IMR-90 (cell line): Measurements from ENCODE around the gene MASP2. TPM values are rescaled to one million over a fixed set of nuclear protein-coding genes. Genes with fewer than 3 reads are reported as not detected.

Experiments used
- ATAC-seq: fragments of 200-7000 bp; cut with Tn5 transposase; 2 replicates; pipeline ENCODE4 v1.9.1; 2020; ENCODE audit warnings: low read depth, mild to moderate bottlenecking, moderate library complexity
- BruUV-seq: library from RNA; stranded (reverse); fragments of 400-500 nt; replicated peaks from 2 replicates; lab custom pipeline; 2021; lab: Mats Ljungman, UMichigan
- CTCF ChIA-PET: fragments of 300-600 bp; formaldehyde crosslinking; extraction: SDS; loops from one replicate; lab custom pipeline; 2021; ENCODE audit warnings: antibody characterized with exemption; lab: Yijun Ruan, JAX
- POLR2A ChIA-PET: fragments of 300-600 bp; sonication (Branson Sonifier 250); formaldehyde crosslinking; loops from one replicate; lab custom pipeline; 2022; ENCODE audit warnings: antibody characterized with exemption; ENCODE audit not compliant: unreplicated experiment; lab: Charles Lee
- DNase-seq: peaks from one replicate; pipeline ENCODE4 v3.0.0; 2013
- H2AFZ ChIP-seq: replicated peaks from 2 replicates; pipeline ENCODE3; 2013; ENCODE audit warnings: low read length, mild to moderate bottlenecking; ENCODE audit not compliant: poor library complexity
- H2AK5ac ChIP-seq: 2 replicates; pipeline ENCODE4 v1.6.1; 2013; ENCODE audit warnings: low read depth, low read length, inconsistent platforms
- H2AK9ac ChIP-seq: replicated peaks from 2 replicates; pipeline ENCODE3; 2013; ENCODE audit warnings: mild to moderate bottlenecking, low read depth, low read length, moderate library complexity; ENCODE audit not compliant: poor library complexity
- H2BK120ac ChIP-seq: 2 replicates; pipeline ENCODE4 v1.6.1; 2013; ENCODE audit warnings: low read depth, low read length, inconsistent platforms
- H2BK15ac ChIP-seq: 3 replicates; pipeline ENCODE4 v1.6.1; 2013; ENCODE audit warnings: low read depth, low read length, inconsistent platforms
- H2BK20ac ChIP-seq: 2 replicates; pipeline ENCODE4 v1.6.1; 2013; ENCODE audit warnings: low read depth, mild to moderate bottlenecking, inconsistent platforms, low read length, moderate library complexity
- H2BK5ac ChIP-seq: 2 replicates; pipeline ENCODE4 v1.6.1; 2013; ENCODE audit warnings: mild to moderate bottlenecking, low read depth, low read length, inconsistent platforms; ENCODE audit not compliant: poor library complexity, severe bottlenecking
- H3K14ac ChIP-seq: replicated peaks from 2 replicates; pipeline ENCODE4 v1.6.1; 2013; ENCODE audit warnings: low read depth, low read length, inconsistent platforms
- H3K18ac ChIP-seq: 2 replicates; pipeline ENCODE4 v1.6.1; 2013; ENCODE audit warnings: low read depth, low read length, control low read depth
- H3K23ac ChIP-seq: 2 replicates; pipeline ENCODE4 v1.6.1; 2013; ENCODE audit warnings: low read depth, low read length, inconsistent platforms
- H3K27ac ChIP-seq: 2 replicates; pipeline ENCODE4 v1.5.1; 2013; ENCODE audit warnings: mild to moderate bottlenecking, control low read depth, low read length; ENCODE audit not compliant: insufficient read depth
- H3K27me3 ChIP-seq: 2 replicates; pipeline ENCODE4 v1.6.1; 2013; ENCODE audit warnings: low read length; ENCODE audit not compliant: control insufficient read depth, insufficient read depth
- H3K36me3 ChIP-seq: 2 replicates; pipeline ENCODE4 v1.6.1; 2013; ENCODE audit warnings: low read length, mixed read lengths; ENCODE audit not compliant: control insufficient read depth, insufficient read depth
- H3K4ac ChIP-seq: 2 replicates; pipeline ENCODE4 v1.6.1; 2013; ENCODE audit warnings: low read depth, low read length, inconsistent platforms
- H3K4me1 ChIP-seq: 2 replicates; pipeline ENCODE4 v1.6.1; 2013; ENCODE audit warnings: low read length, mixed read lengths; ENCODE audit not compliant: control insufficient read depth, insufficient read depth
- H3K4me2 ChIP-seq: 2 replicates; pipeline ENCODE4 v1.6.1; 2013; ENCODE audit warnings: low read depth, mild to moderate bottlenecking, control low read depth, low read length, moderate library complexity
- H3K4me3 ChIP-seq: 2 replicates; pipeline ENCODE4 v1.5.1; 2013; ENCODE audit warnings: low read depth, mild to moderate bottlenecking, control low read depth, low read length, moderate library complexity; ENCODE audit not compliant: insufficient read depth
- H3K56ac ChIP-seq: 2 replicates; pipeline ENCODE4 v1.6.1; 2013; ENCODE audit warnings: low read length, inconsistent platforms; ENCODE audit not compliant: insufficient read depth; ENCODE audit errors: extremely low read depth
- H3K79me1 ChIP-seq, 2 experiments: 2 replicates each; pipeline ENCODE4 v1.6.1; 2013; ENCODE audit warnings: low read length in 2 of 2, inconsistent platforms in 1 of 2, low read depth in 1 of 2
- H3K9ac ChIP-seq: 2 replicates; pipeline ENCODE4 v1.6.1; 2013; ENCODE audit warnings: low read depth, low read length, control low read depth
- H3K9me1 ChIP-seq: 2 replicates; pipeline ENCODE4 v1.6.1; 2013; ENCODE audit warnings: low read length, inconsistent platforms; ENCODE audit not compliant: insufficient read depth
- H3K9me3 ChIP-seq: 2 replicates; pipeline ENCODE4 v1.6.1; 2013; ENCODE audit warnings: low read length; ENCODE audit not compliant: control insufficient read depth, insufficient read depth
- H4K20me1 ChIP-seq: 2 replicates; pipeline ENCODE4 v1.6.1; 2013; ENCODE audit warnings: low read length, inconsistent platforms; ENCODE audit not compliant: insufficient read depth
- H4K5ac ChIP-seq: 2 replicates; pipeline ENCODE4 v1.6.1; 2013; ENCODE audit warnings: mild to moderate bottlenecking, low read depth, low read length, control low read depth
- H4K8ac ChIP-seq, 2 experiments: 2 replicates each; pipeline ENCODE4 v1.6.1; 2013; ENCODE audit warnings: low read depth in 2 of 2, low read length in 2 of 2, control low read depth in 1 of 2, inconsistent platforms in 1 of 2
- H4K91ac ChIP-seq: 2 replicates; pipeline ENCODE4 v1.6.1; 2013; ENCODE audit warnings: low read depth, low read length, inconsistent platforms; ENCODE audit not compliant: insufficient read depth
- BHLHE40 ChIP-seq: fragments of 150-350 bp; IDR thresholded peaks from 2 replicates; pipeline ENCODE4 v1.6.1; 2016; ENCODE audit warnings: mild to moderate bottlenecking, low read depth, low read length
- CEBPB ChIP-seq: IDR thresholded peaks from 2 replicates; pipeline ENCODE4 v1.6.1; 2012; ENCODE audit warnings: low read depth, low read length, improper control_type of control experiment
- CHD1 ChIP-seq: IDR thresholded peaks from 2 replicates; pipeline ENCODE4 v1.6.1; 2012; ENCODE audit warnings: low read depth, low read length, improper control_type of control experiment
- FOS ChIP-seq: fragments of 150-350 bp; IDR thresholded peaks from 2 replicates; pipeline ENCODE4 v1.6.1; 2016; ENCODE audit warnings: low read depth, low read length
- MAFK ChIP-seq: IDR thresholded peaks from 2 replicates; pipeline ENCODE4 v1.6.1; 2012; ENCODE audit warnings: low read depth, low read length, improper control_type of control experiment
- MXI1 ChIP-seq: IDR thresholded peaks from 2 replicates; pipeline ENCODE4 v1.6.1; 2012; ENCODE audit warnings: low read depth, mild to moderate bottlenecking, low read length, moderate library complexity, borderline replicate concordance
- NFE2L2 ChIP-seq: fragments of 150-350 bp; IDR thresholded peaks from 2 replicates; pipeline ENCODE4 v1.6.1; 2016; ENCODE audit warnings: low read depth, mild to moderate bottlenecking, low read length
- POLR2A ChIP-seq: IDR thresholded peaks from 2 replicates; pipeline ENCODE4 v1.6.1; 2012; ENCODE audit warnings: mild to moderate bottlenecking, low read depth, low read length
- RAD21 ChIP-seq: IDR thresholded peaks from 2 replicates; pipeline ENCODE4 v1.6.1; 2012; ENCODE audit warnings: low read length, improper control_type of control experiment
- RFX5 ChIP-seq: IDR thresholded peaks from 2 replicates; pipeline ENCODE4 v1.8.0; 2012; ENCODE audit warnings: low read depth, mild to moderate bottlenecking, low read length, moderate library complexity
- SMC3 ChIP-seq: fragments of 150-350 bp; IDR thresholded peaks from 2 replicates; pipeline ENCODE4 v1.6.1; 2016; ENCODE audit warnings: low read depth, mild to moderate bottlenecking, antibody characterized with exemption, low read length, moderate library complexity
- WGBS, 2 experiments: methylation state at CpG; one replicate each; pipeline versions ENCODE4 v1.1.5 to v1.1.7; 2013; ENCODE audit warnings: missing lambda C conversion rate in 2 of 2; ENCODE audit not compliant: insufficient read length in 1 of 2; ENCODE audit errors: extremely low coverage in 2 of 2; 5-methylcytosine and 5-hydroxymethylcytosine counted together
- dilution Hi-C: fragments of 300-500 bp; cut with HindIII; formaldehyde crosslinking; loops from one replicate; pipeline ENCODE4 v1.14.3; 2018; ENCODE audit warnings: low sequenced_read_pairs; ENCODE audit not compliant: unreplicated experiment
- in situ Hi-C: fragments of 300-500 bp; cut with MboI; formaldehyde crosslinking; loops from 3 replicates; pipeline ENCODE4 v1.14.3; 2019; ENCODE audit warnings: low sequenced_read_pairs, inconsistent platforms, mixed read lengths
- intact Hi-C: fragments of 100-400 bp; cut with micrococcal nuclease; formaldehyde crosslinking; loops from 2 replicates; pipeline ENCODE4 v1.10.0; 2022
- polyA plus RNA-seq, 3 experiments: library from polyadenylated mRNA; depleted of rRNA; stranded (reverse); fragments of >200 nt; gene quantifications; 2 replicates each; pipeline ENCODE4 v1.2.3, GENCODE V29; 2012; ENCODE audit warnings: low replicate concordance in 1 of 3
- total RNA-seq: library from RNA; depleted of rRNA; stranded (reverse); fragments of >200 nt; gene quantifications from 2 replicates; pipeline ENCODE4 v1.2.3, GENCODE V29; 2012
- TF ChIP-seq, protein P1 (sequence below): conservative IDR thresholded peaks from 2 replicates; pipeline ENCODE4 v1.5.1; 2012; ENCODE audit warnings: mild to moderate bottlenecking, low read depth, low read length, improper control_type of control experiment
- TF ChIP-seq, protein P2 (sequence below): fragments of 150-350 bp; IDR thresholded peaks from 2 replicates; pipeline ENCODE4 v1.6.1; 2017; ENCODE audit warnings: mild to moderate bottlenecking, antibody characterized with exemption, low read length, low read depth
- TF ChIP-seq, protein P3 (sequence below): fragments of 150-350 bp; IDR thresholded peaks from 2 replicates; pipeline ENCODE4 v1.6.1; 2016; ENCODE audit warnings: low read depth, mild to moderate bottlenecking, low read length, moderate library complexity, borderline replicate concordance

The MASP2 gene
- total and polyA plus RNA-seq, 2 of the 4 experiments (the other 2 are of a cell fraction) = 0.03 TPM; not detected in 1

GRCh38 chr1:11072216-11072917 is 25.3 kb upstream of the MASP2 start:
- no peaks in the 10 kb centered on the region for H3K9me1 ChIP-seq
- no peak overlapping the region for H2BK5ac ChIP-seq
- 83% methylated on average over 6 of the region's 13 CpGs; no CpG with 5 or more reads in 1 of the 2 experiments for WGBS, 2 experiments
- no TSS peak for BruUV-seq
- no peaks in the 10 kb centered on the region for H4K20me1 ChIP-seq
- H4K91ac ChIP-seq = no peak overlapping the region
- no peak overlapping the region for H3K18ac ChIP-seq
- no peak overlapping the region for H2AK9ac ChIP-seq
- H3K4me1 ChIP-seq = no peaks in the 10 kb centered on the region
- H3K4me2 ChIP-seq = no peak overlapping the region
- ChIA-PET POLR2A (no interaction called here), CTCF (no interaction called here)
- no peak overlapping the region for H3K4ac ChIP-seq
- H3K23ac ChIP-seq = no peak overlapping the region
- H3K27me3 ChIP-seq = no peaks in the 10 kb centered on the region
- peaks cover 0 to 4% of the 10 kb centered on the region in 2 experiments; a peak in 1 of 4 replicates for H3K79me1 ChIP-seq
- in situ Hi-C loops = no loop called here
- H4K5ac ChIP-seq = no peak overlapping the region
- peaks cover 76% of the 10 kb centered on the region for H3K36me3 ChIP-seq
- no peak overlapping the region for H3K56ac ChIP-seq
- no peak overlapping the region for H3K14ac ChIP-seq
- no peak overlapping the region for H2BK15ac ChIP-seq
- intact Hi-C loops = no loop called here
- H2AFZ ChIP-seq = no peak overlapping the region
- dilution Hi-C loops = no loop called here
- no peak overlapping the region for H3K4me3 ChIP-seq
- no peak overlapping the region for H4K8ac ChIP-seq
- no peak overlapping the region for H2BK120ac ChIP-seq
- no peak overlapping the region for H3K27ac ChIP-seq
- no peaks in the 10 kb centered on the region for H3K9me3 ChIP-seq
- no peak overlapping the region for H2AK5ac ChIP-seq
- no peak overlapping the region for H2BK20ac ChIP-seq
- no peak for TF ChIP-seq CEBPB
- TF ChIP-seq BHLHE40 = no peak
- TF ChIP-seq RAD21 = no peak
- TF ChIP-seq, protein P1, sequence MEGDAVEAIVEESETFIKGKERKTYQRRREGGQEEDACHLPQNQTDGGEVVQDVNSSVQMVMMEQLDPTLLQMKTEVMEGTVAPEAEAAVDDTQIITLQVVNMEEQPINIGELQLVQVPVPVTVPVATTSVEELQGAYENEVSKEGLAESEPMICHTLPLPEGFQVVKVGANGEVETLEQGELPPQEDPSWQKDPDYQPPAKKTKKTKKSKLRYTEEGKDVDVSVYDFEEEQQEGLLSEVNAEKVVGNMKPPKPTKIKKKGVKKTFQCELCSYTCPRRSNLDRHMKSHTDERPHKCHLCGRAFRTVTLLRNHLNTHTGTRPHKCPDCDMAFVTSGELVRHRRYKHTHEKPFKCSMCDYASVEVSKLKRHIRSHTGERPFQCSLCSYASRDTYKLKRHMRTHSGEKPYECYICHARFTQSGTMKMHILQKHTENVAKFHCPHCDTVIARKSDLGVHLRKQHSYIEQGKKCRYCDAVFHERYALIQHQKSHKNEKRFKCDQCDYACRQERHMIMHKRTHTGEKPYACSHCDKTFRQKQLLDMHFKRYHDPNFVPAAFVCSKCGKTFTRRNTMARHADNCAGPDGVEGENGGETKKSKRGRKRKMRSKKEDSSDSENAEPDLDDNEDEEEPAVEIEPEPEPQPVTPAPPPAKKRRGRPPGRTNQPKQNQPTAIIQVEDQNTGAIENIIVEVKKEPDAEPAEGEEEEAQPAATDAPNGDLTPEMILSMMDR = no peak
- TF ChIP-seq RFX5 = no peak
- TF ChIP-seq NFE2L2 = no peak
- TF ChIP-seq POLR2A = no peak
- TF ChIP-seq, protein P2, sequence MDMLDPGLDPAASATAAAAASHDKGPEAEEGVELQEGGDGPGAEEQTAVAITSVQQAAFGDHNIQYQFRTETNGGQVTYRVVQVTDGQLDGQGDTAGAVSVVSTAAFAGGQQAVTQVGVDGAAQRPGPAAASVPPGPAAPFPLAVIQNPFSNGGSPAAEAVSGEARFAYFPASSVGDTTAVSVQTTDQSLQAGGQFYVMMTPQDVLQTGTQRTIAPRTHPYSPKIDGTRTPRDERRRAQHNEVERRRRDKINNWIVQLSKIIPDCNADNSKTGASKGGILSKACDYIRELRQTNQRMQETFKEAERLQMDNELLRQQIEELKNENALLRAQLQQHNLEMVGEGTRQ = no peak
- no peak for TF ChIP-seq SMC3
- TF ChIP-seq CHD1 = no peak
- TF ChIP-seq, protein P3, sequence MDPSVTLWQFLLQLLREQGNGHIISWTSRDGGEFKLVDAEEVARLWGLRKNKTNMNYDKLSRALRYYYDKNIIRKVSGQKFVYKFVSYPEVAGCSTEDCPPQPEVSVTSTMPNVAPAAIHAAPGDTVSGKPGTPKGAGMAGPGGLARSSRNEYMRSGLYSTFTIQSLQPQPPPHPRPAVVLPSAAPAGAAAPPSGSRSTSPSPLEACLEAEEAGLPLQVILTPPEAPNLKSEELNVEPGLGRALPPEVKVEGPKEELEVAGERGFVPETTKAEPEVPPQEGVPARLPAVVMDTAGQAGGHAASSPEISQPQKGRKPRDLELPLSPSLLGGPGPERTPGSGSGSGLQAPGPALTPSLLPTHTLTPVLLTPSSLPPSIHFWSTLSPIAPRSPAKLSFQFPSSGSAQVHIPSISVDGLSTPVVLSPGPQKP = no peak
- no peak for TF ChIP-seq FOS
- TF ChIP-seq MXI1 = no peak
- TF ChIP-seq MAFK = no peak
- DNase-seq = no peak
- H3K9ac ChIP-seq = no peak overlapping the region
- no peak for ATAC-seq
